HCT116 (cell line): ENCODE data around the gene GRIN2C. TPM values are rescaled to one million over a fixed set of nuclear protein-coding genes. Genes with fewer than 3 reads are reported as not detected.

ENCODE experiments used
- ATAC-seq: fragments of 200-7000 bp; cut with Tn5 transposase; 2 replicates; pipeline ENCODE4 v1.9.1; 2020; ENCODE audit warnings: mild to moderate bottlenecking, moderate library complexity
- BruUV-seq: library from RNA; stranded (reverse); fragments of 400-500 nt; replicated peaks from 2 replicates; lab custom pipeline; 2021; lab: Mats Ljungman, UMichigan
- CTCF ChIA-PET: fragments of 300-600 bp; sonication (Branson Sonifier 250); formaldehyde crosslinking; loops from one replicate; lab custom pipeline; 2021; ENCODE audit warnings: antibody characterized with exemption; lab: Charles Lee
- POLR2A ChIA-PET: fragments of 300-600, 350-600 bp; sonication (Branson Sonifier 250); formaldehyde crosslinking; loops from one replicate; lab custom pipeline; 2021; ENCODE audit warnings: antibody characterized with exemption; lab: Charles Lee
- RAD21 ChIA-PET, 2 experiments: fragments of 300-600 bp; sonication (Branson Sonifier 250); formaldehyde crosslinking; loops; one replicate each; lab custom pipeline; 2023; ENCODE audit warnings: low total read pairs in 2 of 2; ENCODE audit not compliant: uncharacterized antibody in 2 of 2, unreplicated experiment in 2 of 2, low non-redundant PET in 1 of 2; lab: Charles Lee
- DNase-seq: peaks from one replicate; pipeline ENCODE4 v3.0.0-alpha.2; 2010; ENCODE audit warnings: low read depth, low spot score
- H2AFZ ChIP-seq: fragments of 200-600 bp; shearing (Covaris generic), sonication (generic); 2 replicates; pipeline ENCODE4 v1.6.1; 2017; ENCODE audit warnings: low read depth, mixed run types, mixed read lengths, antibody characterized with exemption, low read length; ENCODE audit not compliant: poor library complexity, severe bottlenecking
- H3K27ac ChIP-seq: 2 replicates; pipeline ENCODE4 v1.5.1; 2012; ENCODE audit warnings: low read depth, low read length
- H3K27me3 ChIP-seq: fragments of 200-600 bp; sonication (generic); 2 replicates; pipeline ENCODE4 v1.6.1; 2016; ENCODE audit warnings: mixed run types, low read length, mixed read lengths; ENCODE audit not compliant: insufficient read depth
- H3K36me3 ChIP-seq, 2 experiments: fragments of 200-500 bp in 1 of 2; fragments of 200-600 bp in 1 of 2; sonication (Bioruptor generic) in 1 of 2; sonication (generic) in 1 of 2; 2 replicates each; pipeline versions ENCODE4 v1.5.1 to v1.6.1; 2014 to 2016; ENCODE audit warnings: low read length in 2 of 2, inconsistent platforms in 1 of 2, mixed read lengths in 1 of 2, mixed run types in 1 of 2; ENCODE audit not compliant: insufficient read depth in 2 of 2, control insufficient read depth in 1 of 2
- H3K4me1 ChIP-seq, 2 experiments: fragments of 200-600 bp in 1 of 2; sonication (generic) in 1 of 2; 2 replicates each; pipeline versions ENCODE4 v1.5.1 to v1.6.1; 2012 to 2017; ENCODE audit warnings: low read length in 2 of 2, inconsistent platforms in 1 of 2, mild to moderate bottlenecking in 1 of 2, mixed read lengths in 1 of 2, mixed run types in 1 of 2, moderate library complexity in 1 of 2; ENCODE audit not compliant: insufficient read depth in 2 of 2, control insufficient read depth in 1 of 2
- H3K4me2 ChIP-seq: fragments of 200-600 bp; sonication (generic); 2 replicates; pipeline ENCODE4 v1.6.1; 2017; ENCODE audit warnings: mixed run types, low read length, mixed read lengths
- H3K4me3 ChIP-seq, 2 experiments: fragments of 200-600 bp in 1 of 2; sonication (generic) in 1 of 2; replicated peaks in 1 of 2; 2 replicates each; pipeline ENCODE4 v1.5.1; 2011 to 2016; ENCODE audit warnings: low read length in 2 of 2, control low read depth in 1 of 2, low read depth in 1 of 2, mild to moderate bottlenecking in 1 of 2, mixed read lengths in 1 of 2, mixed run types in 1 of 2
- H3K79me2 ChIP-seq: fragments of 200-600 bp; sonication (generic); 2 replicates; pipeline ENCODE4 v1.6.1; 2017; ENCODE audit warnings: mild to moderate bottlenecking, mixed run types, low read length, moderate library complexity, mixed read lengths; ENCODE audit not compliant: insufficient read depth
- H3K9ac ChIP-seq: fragments of 200-600 bp; sonication (generic); 2 replicates; pipeline ENCODE4 v1.6.1; 2016; ENCODE audit warnings: low read length, mixed read lengths
- H3K9me2 ChIP-seq: fragments of 200-600 bp; sonication (generic), shearing (Covaris generic); 2 replicates; pipeline ENCODE4 v1.6.1; 2017; ENCODE audit warnings: mixed run types, mild to moderate bottlenecking, moderate library complexity; ENCODE audit not compliant: insufficient read depth
- H3K9me3 ChIP-seq, 2 experiments: fragments of 200-500 bp in 1 of 2; fragments of 200-600 bp in 1 of 2; sonication (Bioruptor generic) in 1 of 2; sonication (generic) in 1 of 2; 2 replicates each; pipeline ENCODE4 v1.6.1; 2014 to 2017; ENCODE audit warnings: low read length in 2 of 2, mixed read lengths in 2 of 2, inconsistent platforms in 1 of 2, low read depth in 1 of 2, mild to moderate bottlenecking in 1 of 2, mixed run types in 1 of 2, moderate library complexity in 1 of 2; ENCODE audit not compliant: control insufficient read depth in 1 of 2, insufficient read depth in 1 of 2
- H4K20me1 ChIP-seq: fragments of 200-600 bp; sonication (generic), shearing (Covaris generic); 2 replicates; pipeline ENCODE4 v1.6.1; 2017; ENCODE audit warnings: mixed run types, mild to moderate bottlenecking, moderate library complexity; ENCODE audit not compliant: insufficient read depth
- EGR1 ChIP-seq: IDR thresholded peaks from 2 replicates; pipeline ENCODE4 v1.6.1; 2012; ENCODE audit warnings: low read depth
- ELF1 ChIP-seq: IDR thresholded peaks from 2 replicates; pipeline ENCODE4 v1.6.1; 2012; ENCODE audit warnings: low read depth, borderline replicate concordance
- EZH2 ChIP-seq: fragments of 200-600 bp; sonication (generic); IDR thresholded peaks from 2 replicates; pipeline ENCODE4 v1.6.1; 2017; ENCODE audit warnings: antibody characterized with exemption, mixed run types
- FOSL1 ChIP-seq: IDR thresholded peaks from 2 replicates; pipeline ENCODE4 v1.6.1; 2012; ENCODE audit warnings: low read depth
- POLR2A ChIP-seq: IDR thresholded peaks from 2 replicates; pipeline ENCODE4 v1.7.0; 2011; ENCODE audit warnings: borderline replicate concordance; ENCODE audit not compliant: insufficient read depth, insufficient read length; ENCODE audit errors: extremely low read depth
- RAD21 ChIP-seq: IDR thresholded peaks from 2 replicates; pipeline ENCODE4 v1.6.1; 2012; ENCODE audit warnings: low read depth, mild to moderate bottlenecking
- SIN3A ChIP-seq: IDR thresholded peaks from 2 replicates; pipeline ENCODE4 v1.6.1; 2012; ENCODE audit warnings: low read depth
- SRF ChIP-seq: IDR thresholded peaks from 2 replicates; pipeline ENCODE4 v1.6.1; 2012; ENCODE audit warnings: low read depth
- intact Hi-C: fragments of 100-400 bp; cut with micrococcal nuclease; formaldehyde crosslinking; loops from 2 replicates; pipeline ENCODE4 v1.10.0; 2022
- total RNA-seq: library from RNA; stranded (reverse); gene quantifications from one replicate; pipeline ENCODE4 v1.2.1, GENCODE V29; 2021; ENCODE audit not compliant: unreplicated experiment
- TF ChIP-seq, protein P1 (sequence below): IDR thresholded peaks from 2 replicates; pipeline ENCODE4 v1.6.1; 2012

The GRIN2C gene
- total RNA-seq, 1 experiment from 2014 or later, result 2.2 TPM

DNA sequence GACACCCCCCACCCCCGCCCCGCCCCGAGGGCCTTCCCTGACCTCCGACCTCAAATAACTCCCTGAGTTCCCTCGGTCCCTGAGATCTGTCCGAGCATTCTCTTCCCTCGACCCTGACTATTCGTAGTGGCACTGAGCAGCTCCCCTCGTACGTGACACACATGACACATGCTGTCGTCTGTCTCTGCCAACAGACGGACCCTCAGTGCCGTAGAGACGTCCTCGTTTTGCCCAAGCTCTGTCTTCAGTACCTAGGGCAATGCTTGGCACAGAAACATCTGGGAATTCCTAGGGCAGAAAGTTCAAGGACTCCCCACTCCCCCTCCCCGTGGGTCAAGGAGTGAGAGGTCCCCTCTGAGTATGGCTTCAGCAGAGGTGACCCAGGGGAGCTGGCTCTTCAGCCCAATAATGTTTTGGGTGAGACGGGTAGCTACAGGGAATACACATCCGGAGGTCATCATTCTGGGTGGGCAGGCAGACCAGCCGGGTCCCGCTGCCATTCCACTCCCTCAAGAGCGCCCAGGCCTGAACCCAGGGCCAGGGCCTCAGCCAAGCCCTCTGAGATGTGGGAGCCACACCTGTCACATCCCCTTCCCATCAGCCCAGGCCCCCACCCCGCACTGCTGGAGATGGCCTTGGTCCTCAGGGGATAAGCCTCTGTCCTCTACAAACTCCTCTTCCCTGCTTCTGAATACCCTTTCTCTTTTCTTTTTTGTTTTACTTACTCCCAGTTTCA lies 34.4 kb upstream of the GRIN2C start:
- POLR2A ChIA-PET, result interaction anchor here (1.0 to 2.2 kb wide), 3 partner anchors 12 to 21 kb away, joined by 3 to 10 read pairs (median 7); partner anchors contain the start of gene FDXR
- H4K20me1 ChIP-seq, result no peaks in the 10 kb centered on the region
- DNase-seq, result no peak
- ATAC-seq, result no peak
- no peaks in the 10 kb centered on the region for H3K9me2 ChIP-seq
- intact Hi-C loops, result no loop called here
- TF ChIP-seq SRF (no peak), RAD21 (no peak), POLR2A (no peak), ELF1 (no peak), EZH2 (no peak), EGR1 (no peak), FOSL1 (no peak), SIN3A (no peak)
- TF ChIP-seq, protein P1, sequence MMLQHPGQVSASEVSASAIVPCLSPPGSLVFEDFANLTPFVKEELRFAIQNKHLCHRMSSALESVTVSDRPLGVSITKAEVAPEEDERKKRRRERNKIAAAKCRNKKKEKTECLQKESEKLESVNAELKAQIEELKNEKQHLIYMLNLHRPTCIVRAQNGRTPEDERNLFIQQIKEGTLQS, result no peak
- TF ChIP-seq, all 23 proteins: peak for 0
- Histone ChIP-seq H3K27ac (no peak overlapping the region), H3K4me3 (no peak overlapping the region), H3K9ac (no peak overlapping the region), H3K27me3 (peaks cover 6% of the 10 kb centered on the region; the same call in 1 of the 2 replicates), H3K4me1 (no peaks in the 10 kb centered on the region), H3K9me3 (no peaks in the 10 kb centered on the region), H3K4me2 (no peak overlapping the region), H3K79me2 (no peaks in the 10 kb centered on the region), H3K36me3 (no peaks in the 10 kb centered on the region), H2AFZ (no peak overlapping the region)
- CTCF ChIA-PET, result interaction anchor here (1.5 kb wide), 1 partner anchor 21 kb away, joined by 3 read pairs; the partner anchor contains the start of gene FDXR
- RAD21 ChIA-PET, result no interaction called here
- no TSS peak for BruUV-seq
